C4-2B (cell line): ENCODE measurements around the gene MTMR3.

Experiments
- CTCF ChIP-seq: fragments of 450-650 bp; conservative IDR thresholded peaks from 2 replicates; pipeline ENCODE4 v1.5.1; 2017; ENCODE audit warnings: mild to moderate bottlenecking
- ZFX ChIP-seq: fragments of 450-650 bp; IDR thresholded peaks from 2 replicates; pipeline ENCODE4 v1.6.1; 2017

GRCh38 chr22:29882716-29883044 lies 294 bp upstream of the MTMR3 start:
- TF ChIP-seq CTCF (no peak), ZFX (no peak)
